Esophagus muscularis mucosa (tissue), 3 donors: ENCODE data around the gene UBE2L6.

Experiments
- CTCF ChIP-seq, 3 experiments: fragments of 200-600 bp in 2 of 3; fragments of 450-650 bp in 1 of 3; sonication (generic) in 2 of 3; IDR thresholded peaks; one replicate each; pipeline ENCODE4 v1.5.1; 2017 to 2019; ENCODE audit warnings: antibody characterized with exemption in 3 of 3, mild to moderate bottlenecking in 2 of 3, moderate library complexity in 1 of 3
- POLR2AphosphoS5 ChIP-seq, 2 donors: sonication (generic); formaldehyde crosslinking; IDR thresholded peaks; one replicate each; pipeline ENCODE4 v1.6.1; 2017; ENCODE audit warnings: antibody characterized with exemption in 2 of 2

GRCh38 chr11:57523419-57523818, 44.1 kb downstream of the UBE2L6 start:
- TF ChIP-seq CTCF (IDR thresholded peaks at IDR 0.05) (no peak), POLR2AphosphoS5 (IDR thresholded peaks at IDR 0.05) (no peak)
